ENCODE data around the gene EME2. TPM values are rescaled to one million over a fixed set of nuclear protein-coding genes. Genes with fewer than 3 reads are reported as not detected.

The EME2 gene
- polyA plus RNA-seq, 1 donor = 5.7 TPM

- no peak for DNase-seq (ENCODE audit: low read depth)
Measured at GRCh38 chr16:1818873-1819525, 46.4 kb downstream of the EME2 start.

DNA sequence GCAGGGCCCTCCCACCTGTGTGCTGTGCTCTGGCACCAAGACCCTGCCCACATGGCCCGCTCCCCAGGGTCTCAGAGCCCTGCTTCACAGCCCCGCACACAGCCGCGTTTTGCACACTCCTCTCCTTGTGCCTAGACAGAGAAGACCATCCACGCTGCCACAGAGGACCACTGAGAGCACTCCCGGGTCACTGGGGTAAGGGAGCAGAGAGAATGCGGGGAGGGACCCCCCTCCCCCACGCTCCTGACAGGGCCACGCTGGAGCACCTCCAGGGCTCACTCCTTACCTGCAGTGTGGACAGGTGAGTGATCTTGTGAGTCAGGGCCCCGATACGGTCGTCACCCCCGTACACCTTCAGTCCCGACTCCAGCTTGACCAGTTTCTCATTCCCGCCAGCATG is 47.0 kb downstream of the EME2 start:
- no peak for DNase-seq (ENCODE audit: low read depth)

DNA sequence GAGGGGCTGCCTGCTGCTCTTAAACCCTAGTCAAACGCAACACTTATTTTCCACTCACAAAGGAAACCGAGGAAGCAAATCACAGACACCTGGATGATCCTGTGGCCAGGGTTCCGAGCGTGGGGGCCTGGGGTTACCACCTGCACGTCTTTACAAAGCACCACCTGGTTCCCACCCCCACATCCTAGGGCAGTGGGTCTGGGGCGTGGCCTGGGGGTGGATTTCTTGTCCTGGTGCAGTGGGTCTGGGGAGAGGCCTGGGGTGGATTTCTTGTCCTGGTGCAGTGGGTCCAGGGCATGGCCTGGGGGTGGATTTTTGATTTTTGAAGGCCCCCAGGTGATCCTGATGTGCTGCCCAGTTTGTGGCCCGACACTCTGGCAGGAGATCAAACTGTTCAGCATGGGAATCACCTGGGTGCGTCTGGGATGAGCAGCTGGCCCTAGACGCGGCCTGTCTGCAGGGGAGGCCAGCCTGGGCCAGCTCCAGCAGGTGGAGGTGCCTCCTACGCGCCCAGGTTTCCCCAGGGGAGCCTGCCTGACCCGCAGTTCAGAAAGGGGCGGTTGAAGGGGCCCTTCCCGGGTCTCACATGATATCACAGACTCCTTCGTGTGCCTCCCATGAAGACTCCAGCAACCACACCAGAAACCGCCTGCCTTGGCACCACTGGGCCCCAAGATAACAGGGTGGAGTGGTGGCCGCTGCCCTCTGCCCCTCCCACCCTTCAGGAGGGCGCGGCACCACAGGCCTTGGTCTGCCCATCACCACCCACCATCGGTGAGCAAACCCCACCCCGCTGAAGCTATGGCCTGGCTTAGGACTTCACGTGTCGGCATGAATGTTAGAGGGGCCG is 47.7 kb downstream of the EME2 start:
- no peak for DNase-seq (ENCODE audit: low read depth)

- no peak for DNase-seq (ENCODE audit: low read depth)
Measured at GRCh38 chr16:1820946-1821290, 48.3 kb downstream of the EME2 start.

DNA sequence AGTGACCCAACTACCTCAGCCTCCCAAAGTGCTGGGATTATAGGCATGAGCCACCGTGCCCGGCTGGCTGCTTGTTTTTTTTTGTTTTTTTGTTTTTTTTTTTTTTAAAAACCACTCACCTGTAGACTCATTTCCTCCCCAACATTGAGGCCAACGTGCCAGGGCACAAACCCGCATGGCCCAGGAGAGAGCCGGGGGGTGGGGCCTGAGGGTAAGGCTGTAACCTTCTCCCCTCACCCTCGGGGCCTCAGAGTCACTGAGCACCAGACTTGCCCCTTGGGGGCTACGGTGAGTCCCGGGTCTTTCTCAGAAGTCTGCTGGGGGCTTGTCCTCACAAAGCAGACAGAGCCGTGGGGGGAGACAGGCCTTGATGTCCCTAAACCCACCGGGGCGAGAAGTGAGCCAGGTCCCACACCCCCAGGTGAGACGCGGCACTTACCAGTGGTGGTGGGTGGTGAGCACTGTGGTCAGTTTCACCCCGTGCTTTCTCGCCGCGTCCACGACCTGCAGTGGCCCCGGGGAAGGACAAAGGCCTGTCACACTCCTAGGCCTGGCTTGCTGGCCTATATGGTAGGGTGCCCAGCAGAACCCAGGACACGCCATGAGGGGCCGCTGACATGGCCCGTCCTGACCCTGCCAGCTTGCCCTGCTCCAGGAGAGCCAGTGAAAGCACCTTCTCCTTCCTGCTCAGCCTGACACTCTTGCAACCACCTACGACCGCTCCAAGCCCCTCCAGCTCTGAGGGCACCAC is 49.4 kb downstream of the EME2 start:
- no peak for DNase-seq (ENCODE audit: low read depth)

DNA sequence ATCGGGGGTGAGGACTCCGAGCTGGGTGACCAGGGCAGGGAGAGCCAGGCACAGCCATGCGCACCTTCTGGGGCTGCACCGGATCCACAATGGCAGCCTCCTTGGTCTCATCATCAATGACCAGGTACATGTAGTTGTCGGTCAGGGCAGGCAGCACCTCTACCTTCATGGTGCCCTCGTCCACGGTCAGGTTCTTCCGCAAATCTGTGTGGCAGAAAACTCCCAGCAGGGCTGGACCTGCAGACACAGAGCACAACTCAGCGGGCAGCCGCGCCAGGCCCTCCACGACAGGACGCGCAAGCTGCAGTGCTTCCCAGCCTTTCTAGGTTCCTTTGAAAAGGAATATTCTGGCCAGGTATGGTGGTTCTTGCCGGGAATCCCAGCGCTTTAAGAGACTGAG is 50.2 kb downstream of the EME2 start:
- no peak for DNase-seq (ENCODE audit: low read depth)

DNA sequence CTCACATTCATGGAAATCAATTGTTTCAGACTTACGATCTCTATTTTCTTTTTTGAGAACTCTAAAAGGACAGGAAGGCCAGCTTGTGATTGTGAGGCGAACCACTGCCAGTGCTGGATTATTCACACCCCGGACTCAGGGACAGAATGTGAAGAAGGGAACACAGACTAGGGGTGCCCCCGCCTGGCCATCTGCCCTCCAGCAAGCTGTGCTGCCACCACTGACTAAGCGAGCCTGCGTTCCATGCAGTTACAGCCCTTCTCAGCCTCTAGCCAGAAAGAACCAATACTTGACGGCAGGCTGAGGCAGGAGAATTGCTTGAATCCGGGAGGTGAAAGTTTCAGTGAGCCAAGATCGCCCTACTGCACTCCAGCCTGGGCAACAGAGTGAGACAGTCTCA is 51.2 kb downstream of the EME2 start:
- DNase-seq (ENCODE audit: low read depth) = no peak

DNA sequence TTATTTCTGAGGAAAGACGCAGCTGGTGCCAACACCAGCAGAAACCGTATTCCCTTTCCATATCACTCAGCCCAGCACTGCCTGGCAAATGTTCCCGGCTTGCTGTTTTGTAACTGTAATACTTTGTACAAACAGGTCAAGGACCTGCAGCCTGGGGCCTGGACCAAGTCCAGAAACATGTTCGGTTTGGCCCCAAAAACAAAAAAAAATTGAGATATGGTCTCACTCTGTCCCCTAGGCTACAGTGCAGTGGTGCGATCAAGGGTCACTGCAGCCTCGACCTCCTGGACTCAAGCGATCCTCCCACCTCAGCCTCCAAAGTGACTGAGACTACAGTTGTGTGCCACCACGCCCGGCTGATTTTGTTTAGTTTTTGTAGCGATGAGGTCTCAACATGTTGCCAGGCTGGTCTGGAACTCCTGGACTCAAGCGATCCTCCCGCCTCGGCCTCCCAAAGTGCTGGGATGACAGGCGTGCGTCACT is 52.8 kb downstream of the EME2 start:
- no peak for DNase-seq (ENCODE audit: low read depth)

Other genes starting within 250 kb of the EME2 start
- 12.3 TPM for gene TMEM204, start 239.1 kb upstream of the EME2 start, polyA plus RNA-seq (ENCODE audit: insufficient read length)
- gene IFT140, start 160.7 kb upstream of the EME2 start, polyA plus RNA-seq (ENCODE audit: insufficient read length) = 8.7 TPM
- gene CRAMP1, start 160.4 kb upstream of the EME2 start, polyA plus RNA-seq (ENCODE audit: insufficient read length) = 19.0 TPM
- 40.5 TPM for gene JPT2, start 94.5 kb upstream of the EME2 start, polyA plus RNA-seq (ENCODE audit: insufficient read length)
- gene MAPK8IP3, start 66.6 kb upstream of the EME2 start, polyA plus RNA-seq (ENCODE audit: insufficient read length) = 53.6 TPM
- 19.5 TPM for gene NME3, start 1.3 kb upstream of the EME2 start, polyA plus RNA-seq (ENCODE audit: insufficient read length)
- gene MRPS34, start 324 bp downstream of the EME2 start, polyA plus RNA-seq (ENCODE audit: insufficient read length) = 42.5 TPM
- 24.6 TPM for gene SPSB3, start 9.8 kb downstream of the EME2 start, polyA plus RNA-seq (ENCODE audit: insufficient read length)
- gene NUBP2, start 10.2 kb downstream of the EME2 start, polyA plus RNA-seq (ENCODE audit: insufficient read length) = 36.9 TPM
- gene IGFALS, start 20.9 kb downstream of the EME2 start, polyA plus RNA-seq (ENCODE audit: insufficient read length) = 0.44 TPM
- 44.3 TPM for gene HAGH, start 54.0 kb downstream of the EME2 start, polyA plus RNA-seq (ENCODE audit: insufficient read length)
- 21.3 TPM for gene FAHD1, start 54.4 kb downstream of the EME2 start, polyA plus RNA-seq (ENCODE audit: insufficient read length)
- gene MEIOB, start 99.4 kb downstream of the EME2 start, polyA plus RNA-seq (ENCODE audit: insufficient read length) = 0.57 TPM
- gene HS3ST6, start 145.6 kb downstream of the EME2 start, polyA plus RNA-seq (ENCODE audit: insufficient read length) = not detected
- gene MSRB1, start 170.4 kb downstream of the EME2 start, polyA plus RNA-seq (ENCODE audit: insufficient read length) = 38.3 TPM
- 56.0 TPM for gene RPL3L, start 181.9 kb downstream of the EME2 start, polyA plus RNA-seq (ENCODE audit: insufficient read length)
- gene NDUFB10, start 186.7 kb downstream of the EME2 start, polyA plus RNA-seq (ENCODE audit: insufficient read length) = 121 TPM
- gene RPS2, start 192.0 kb downstream of the EME2 start, polyA plus RNA-seq (ENCODE audit: insufficient read length) = 3,325 TPM
- gene RNF151, start 194.0 kb downstream of the EME2 start, polyA plus RNA-seq (ENCODE audit: insufficient read length) = not detected
- 28.4 TPM for gene TBL3, start 199.2 kb downstream of the EME2 start, polyA plus RNA-seq (ENCODE audit: insufficient read length)
- 1.4 TPM for gene NOXO1, start 208.7 kb downstream of the EME2 start, polyA plus RNA-seq (ENCODE audit: insufficient read length)
- 16.2 TPM for gene GFER, start 211.4 kb downstream of the EME2 start, polyA plus RNA-seq (ENCODE audit: insufficient read length)
- 1.4 TPM for gene SYNGR3, start 217.2 kb downstream of the EME2 start, polyA plus RNA-seq (ENCODE audit: insufficient read length)
- gene ZNF598, start 237.0 kb downstream of the EME2 start, polyA plus RNA-seq (ENCODE audit: insufficient read length) = 24.9 TPM
- gene NPW, start 247.0 kb downstream of the EME2 start, polyA plus RNA-seq (ENCODE audit: insufficient read length) = 1.1 TPM

Data from forelimb muscle (tissue), 1 donor.